PFSK-1 (cell line): Measurements from ENCODE around the gene MCAT.
A peak's percentile ranks its signal among the peaks of the same experiment; 100 is the strongest.

Experiments used
- FOXP2 ChIP-seq: optimal IDR thresholded peaks from 2 replicates; pipeline ENCODE3; 2011; ENCODE audit warnings: borderline replicate concordance, control low read depth, inconsistent platforms; ENCODE audit not compliant: insufficient read depth; ENCODE audit errors: extremely low read length, extremely low read depth
- POLR2AphosphoS5 ChIP-seq: IDR thresholded peaks from 2 replicates; pipeline ENCODE4 v1.6.1; 2012; ENCODE audit warnings: low read depth, mild to moderate bottlenecking, control low read depth, low read length, moderate library complexity
- SIN3A ChIP-seq: IDR thresholded peaks from 2 replicates; pipeline ENCODE4 v1.6.1; 2012; ENCODE audit warnings: mild to moderate bottlenecking, low read length, moderate library complexity, borderline replicate concordance; ENCODE audit not compliant: insufficient read depth
- TAF1 ChIP-seq: IDR thresholded peaks from 2 replicates; pipeline ENCODE4 v1.6.1; 2012; ENCODE audit warnings: low read length, control low read depth, borderline replicate concordance; ENCODE audit not compliant: insufficient read depth
- TF ChIP-seq, protein P1 (sequence below), 2 experiments: IDR thresholded peaks; 2 replicates each; pipeline versions ENCODE4 v1.6.1 to v1.8.0; 2011 to 2012; ENCODE audit warnings: low read depth in 2 of 2, low read length in 2 of 2, control low read depth in 1 of 2, inconsistent platforms in 1 of 2, mild to moderate bottlenecking in 1 of 2, moderate library complexity in 1 of 2; ENCODE audit not compliant: insufficient read depth in 1 of 2

The MCAT gene

DNA sequence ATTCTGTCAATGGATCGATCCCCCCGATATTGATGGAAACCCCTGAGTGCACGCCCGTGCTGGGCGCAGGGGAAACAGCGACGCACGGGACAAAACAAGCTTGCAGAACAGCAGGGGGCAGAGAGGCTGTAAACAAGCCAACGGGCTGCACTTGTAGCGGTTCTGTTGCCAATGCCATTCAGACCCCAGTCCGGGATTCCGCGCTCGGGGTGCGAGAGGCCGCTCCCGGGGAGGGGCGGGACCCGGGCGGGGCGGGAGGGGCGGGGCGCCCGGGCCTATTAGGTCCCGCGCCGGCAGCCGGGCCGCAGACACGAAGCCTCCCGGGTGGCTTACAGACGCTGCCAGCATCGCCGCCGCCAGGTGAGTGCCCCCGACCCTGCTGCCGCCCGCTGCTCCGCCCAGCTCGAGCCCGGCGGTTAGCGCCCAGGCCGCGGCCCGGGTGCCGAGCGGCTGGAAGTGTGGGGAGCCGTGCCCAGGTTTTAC is 32.7 kb downstream of the MCAT start, which contains the start of gene BIK:
BIK (plus strand) TSS at position 307 of the 483 bp plus-strand sequence. CDS start 13,273 bp downstream, outside the sequence.
- TF ChIP-seq FOXP2 (peak; percentile 75), POLR2AphosphoS5 (no peak), SIN3A (no peak)
- TF ChIP-seq, protein P1, sequence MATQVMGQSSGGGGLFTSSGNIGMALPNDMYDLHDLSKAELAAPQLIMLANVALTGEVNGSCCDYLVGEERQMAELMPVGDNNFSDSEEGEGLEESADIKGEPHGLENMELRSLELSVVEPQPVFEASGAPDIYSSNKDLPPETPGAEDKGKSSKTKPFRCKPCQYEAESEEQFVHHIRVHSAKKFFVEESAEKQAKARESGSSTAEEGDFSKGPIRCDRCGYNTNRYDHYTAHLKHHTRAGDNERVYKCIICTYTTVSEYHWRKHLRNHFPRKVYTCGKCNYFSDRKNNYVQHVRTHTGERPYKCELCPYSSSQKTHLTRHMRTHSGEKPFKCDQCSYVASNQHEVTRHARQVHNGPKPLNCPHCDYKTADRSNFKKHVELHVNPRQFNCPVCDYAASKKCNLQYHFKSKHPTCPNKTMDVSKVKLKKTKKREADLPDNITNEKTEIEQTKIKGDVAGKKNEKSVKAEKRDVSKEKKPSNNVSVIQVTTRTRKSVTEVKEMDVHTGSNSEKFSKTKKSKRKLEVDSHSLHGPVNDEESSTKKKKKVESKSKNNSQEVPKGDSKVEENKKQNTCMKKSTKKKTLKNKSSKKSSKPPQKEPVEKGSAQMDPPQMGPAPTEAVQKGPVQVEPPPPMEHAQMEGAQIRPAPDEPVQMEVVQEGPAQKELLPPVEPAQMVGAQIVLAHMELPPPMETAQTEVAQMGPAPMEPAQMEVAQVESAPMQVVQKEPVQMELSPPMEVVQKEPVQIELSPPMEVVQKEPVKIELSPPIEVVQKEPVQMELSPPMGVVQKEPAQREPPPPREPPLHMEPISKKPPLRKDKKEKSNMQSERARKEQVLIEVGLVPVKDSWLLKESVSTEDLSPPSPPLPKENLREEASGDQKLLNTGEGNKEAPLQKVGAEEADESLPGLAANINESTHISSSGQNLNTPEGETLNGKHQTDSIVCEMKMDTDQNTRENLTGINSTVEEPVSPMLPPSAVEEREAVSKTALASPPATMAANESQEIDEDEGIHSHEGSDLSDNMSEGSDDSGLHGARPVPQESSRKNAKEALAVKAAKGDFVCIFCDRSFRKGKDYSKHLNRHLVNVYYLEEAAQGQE (IDR thresholded peaks at IDR 0.05; ENCODE audit: insufficient read depth in 1 of 2, low read depth in 2 of 2, low read length in 2 of 2): no peak

DNA sequence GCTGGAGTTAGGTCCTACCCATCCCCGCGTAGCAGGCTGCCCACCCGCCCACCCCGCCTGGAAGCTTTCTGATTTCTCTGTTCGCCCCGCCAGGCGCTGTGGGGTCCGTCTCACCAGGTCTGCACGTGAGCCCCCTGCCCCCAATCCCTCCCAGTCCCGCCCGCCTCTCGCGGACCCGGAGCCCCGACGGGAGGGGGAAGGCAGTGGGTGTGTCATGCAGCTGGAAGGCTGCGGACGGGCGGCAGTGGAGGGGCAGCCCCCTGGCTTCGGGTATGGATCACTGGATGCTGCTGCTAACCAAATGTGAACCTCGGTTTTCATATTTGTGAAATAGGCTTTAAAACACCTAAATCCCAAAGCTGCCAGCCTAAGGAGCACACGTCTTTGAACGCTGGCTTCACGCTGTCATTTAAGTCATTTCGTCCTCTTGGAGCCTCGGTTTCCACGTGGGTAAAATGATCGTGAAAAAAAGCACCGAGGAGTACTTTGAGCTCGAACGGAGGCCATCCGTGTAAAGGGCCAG is 33.2 kb downstream of the MCAT start:
- no peak for TF ChIP-seq FOXP2
- no peak for TF ChIP-seq TAF1
- TF ChIP-seq SIN3A: no peak
- TF ChIP-seq POLR2AphosphoS5: no peak
- TF ChIP-seq, protein P1 (IDR thresholded peaks at IDR 0.05; ENCODE audit: insufficient read depth in 1 of 2, low read depth in 2 of 2, low read length in 2 of 2): no peak

DNA sequence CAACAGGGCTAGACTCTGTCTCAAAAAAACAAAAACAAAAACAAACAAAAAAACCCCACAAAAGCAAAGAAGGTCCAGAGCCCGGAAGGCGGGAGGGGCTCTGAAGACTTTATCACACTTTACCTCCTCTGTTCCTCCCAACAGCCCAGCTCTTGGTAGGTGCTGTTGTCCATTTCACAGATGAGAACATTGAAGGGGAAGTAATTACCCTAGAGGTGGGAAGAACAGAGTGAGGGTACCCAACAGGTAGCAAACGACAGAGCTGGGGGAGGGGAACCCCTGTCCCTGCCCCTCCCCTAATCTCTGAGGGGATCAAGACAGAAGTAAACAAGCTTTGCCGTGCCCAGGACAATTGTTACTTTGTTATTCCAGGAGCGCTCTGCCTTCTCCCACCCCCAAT is 33.7 kb downstream of the MCAT start:
- TF ChIP-seq POLR2AphosphoS5 (no peak), TAF1 (no peak), SIN3A (no peak), FOXP2 (no peak)
- TF ChIP-seq, protein P1 (IDR thresholded peaks at IDR 0.05; ENCODE audit: insufficient read depth in 1 of 2, low read depth in 2 of 2, low read length in 2 of 2): no peak

DNA sequence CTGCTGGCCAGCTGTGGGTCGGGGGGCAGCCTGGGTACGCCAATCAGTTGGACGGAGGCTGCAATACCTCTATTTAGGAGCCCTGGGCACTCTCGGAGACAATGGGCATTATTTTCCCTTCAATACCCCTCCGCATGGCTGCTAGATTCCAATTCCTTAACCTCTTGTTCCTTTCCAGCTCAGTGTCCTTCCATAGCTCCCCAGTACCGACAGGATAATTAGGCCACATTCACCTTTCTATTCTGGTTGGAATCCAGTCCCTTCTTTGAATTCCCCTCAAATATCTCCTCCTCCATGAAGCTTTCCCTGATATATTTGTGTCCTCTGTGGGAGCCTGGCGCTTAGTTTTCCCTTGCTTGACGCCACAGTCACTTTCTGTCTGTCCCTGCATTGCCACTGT is 36.9 kb downstream of the MCAT start:
- TF ChIP-seq FOXP2 (no peak), POLR2AphosphoS5 (no peak), SIN3A (no peak), TAF1 (no peak)
- TF ChIP-seq, protein P1 (IDR thresholded peaks at IDR 0.05; ENCODE audit: insufficient read depth in 1 of 2, low read depth in 2 of 2, low read length in 2 of 2): no peak
